Natural killer cell (primary cell): Measurements from ENCODE around the gene KNCN. TPM values are rescaled to one million over a fixed set of nuclear protein-coding genes. Genes with fewer than 3 reads are reported as not detected.

Source experiments
- ATAC-seq, 3 donors: fragments of 150-1000 bp in 2 of 3; fragments of 200-7000 bp in 1 of 3; cut with Tn5 transposase; 1 replicate in 1 of 3; 2 replicates in 2 of 3; pipeline ENCODE4 v1.10.0; 2021; ENCODE audit warnings: mild to moderate bottlenecking in 2 of 3, moderate library complexity in 2 of 3
- DNase-seq, 2 donors: peaks; one replicate each; pipeline versions ENCODE4 v3.0.0 to v3.0.0-alpha.2; 2013 to 2021; ENCODE audit warnings: mixed read lengths in 1 of 2
- H3K27ac ChIP-seq: one replicate; pipeline ENCODE4 v1.5.1; 2013; ENCODE audit warnings: mild to moderate bottlenecking, low read length
- H3K27me3 ChIP-seq: one replicate; pipeline ENCODE4 v1.6.1; 2013; ENCODE audit warnings: low read length; ENCODE audit not compliant: control insufficient read depth, insufficient read depth
- H3K36me3 ChIP-seq: one replicate; pipeline ENCODE4 v1.6.1; 2013; ENCODE audit warnings: low read length; ENCODE audit not compliant: control insufficient read depth, insufficient read depth
- H3K4me1 ChIP-seq: one replicate; pipeline ENCODE4 v1.6.1; 2013; ENCODE audit warnings: low read length; ENCODE audit not compliant: control insufficient read depth, insufficient read depth
- H3K4me3 ChIP-seq: one replicate; pipeline ENCODE4 v1.5.1; 2013; ENCODE audit warnings: low read length
- H3K9me3 ChIP-seq: one replicate; pipeline ENCODE4 v1.6.1; 2013; ENCODE audit warnings: low read length; ENCODE audit not compliant: control insufficient read depth, insufficient read depth
- H3K27ac Mint-ChIP-seq, 2 donors: one replicate each; pipeline ENCODE4 v1.8.0; 2022; ENCODE audit warnings: mild to moderate bottlenecking in 2 of 2, mixed read lengths in 2 of 2, moderate library complexity in 1 of 2
- H3K27me3 Mint-ChIP-seq, 2 donors: one replicate each; pipeline ENCODE4 v1.8.0; 2022; ENCODE audit warnings: low read depth in 2 of 2, mixed read lengths in 2 of 2
- H3K36me3 Mint-ChIP-seq: one replicate; pipeline ENCODE4 v1.8.0; 2022; ENCODE audit warnings: mixed read lengths
- H3K4me1 Mint-ChIP-seq, 2 donors: one replicate each; pipeline ENCODE4 v1.8.0; 2022; ENCODE audit warnings: mixed read lengths in 2 of 2
- H3K4me3 Mint-ChIP-seq: one replicate; pipeline ENCODE4 v1.8.0; 2022; ENCODE audit warnings: mild to moderate bottlenecking, moderate library complexity, mixed read lengths
- H3K9me3 Mint-ChIP-seq, 2 donors: one replicate each; pipeline ENCODE4 v1.8.0; 2022; ENCODE audit warnings: mixed read lengths in 2 of 2
- WGBS: methylation state at CpG from one replicate; pipeline ENCODE4 v1.1.7; 2013; ENCODE audit warnings: missing lambda C conversion rate; ENCODE audit not compliant: insufficient coverage; 5-methylcytosine and 5-hydroxymethylcytosine counted together
- intact Hi-C: fragments of 100-400 bp; cut with micrococcal nuclease; formaldehyde crosslinking; loops from one replicate; pipeline ENCODE4 v1.14.2; 2022
- total RNA-seq, 4 donors: library from RNA; stranded (reverse); fragments of 120-200 nt in 1 of 4; gene quantifications; one replicate each; pipeline versions ENCODE4 v1.2.3 to v1.2.4, GENCODE V29; 2013 to 2022
- TF ChIP-seq, protein P1 (sequence below): fragments of 200-600 bp; IDR thresholded peaks from one replicate; pipeline ENCODE4 v1.8.0; 2022; ENCODE audit warnings: antibody characterized with exemption

Gene KNCN
- total RNA-seq, 3 donors from 2014 or later (not counting 1 experiment from before 2014, with no cell fraction given), result 0.20 TPM; not detected in 2

DNA sequence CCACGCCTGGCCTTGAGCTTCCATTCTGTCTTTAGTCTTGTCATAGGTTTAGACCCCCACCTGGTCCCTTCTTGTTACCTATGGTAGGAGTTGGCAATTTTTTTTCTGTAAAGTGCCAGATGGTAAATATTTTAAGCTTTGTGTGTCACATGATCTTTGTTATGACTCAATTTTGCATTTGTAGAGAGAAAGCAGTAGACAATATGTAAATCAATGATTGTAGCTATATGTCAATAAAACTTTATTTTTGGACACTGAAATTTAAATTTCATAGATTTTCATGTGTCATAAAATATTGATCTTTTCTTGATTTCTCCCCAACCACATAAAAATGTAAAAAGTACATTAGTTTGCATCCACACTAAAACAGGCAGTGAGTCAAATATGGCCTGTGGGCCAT lies 44.6 kb upstream of the KNCN start:
- peak overlapping the region in 1 of 2 donors; percentile 30 for H3K27ac Mint-ChIP-seq
- intact Hi-C loops, result no loop called here
- no peak for DNase-seq

DNA sequence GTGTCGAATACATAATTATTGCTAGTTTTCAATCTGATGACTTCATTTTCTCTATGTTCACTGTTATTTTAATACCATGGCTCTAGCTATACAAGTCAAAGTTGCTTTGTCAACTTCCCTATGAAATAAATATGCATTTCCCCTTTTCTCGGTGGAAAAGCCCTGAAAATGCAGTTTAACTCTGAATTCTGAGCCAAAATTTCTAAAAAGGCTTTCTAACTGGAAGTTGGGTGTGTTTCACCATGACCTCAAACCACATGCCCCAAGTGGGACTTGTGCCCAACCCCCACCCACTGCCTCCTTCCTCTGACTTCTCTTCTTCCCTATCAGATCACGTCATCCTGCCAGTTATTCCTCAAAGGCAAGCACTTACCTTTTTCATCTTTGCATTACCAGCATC lies 43.7 kb upstream of the KNCN start:
- Mint-ChIP-seq H3K9me3 (no peaks in the 10 kb centered on the region), H3K27me3 (no peaks in the 10 kb centered on the region), H3K4me1 (peaks cover 40 to 60% of the 10 kb centered on the region in 2 donors), H3K27ac (peak overlapping the region in 1 of 2 donors; percentile 13), H3K36me3 (peaks cover 19% of the 10 kb centered on the region), H3K4me3 (no peak overlapping the region)
- Histone ChIP-seq H3K27me3 (no peaks in the 10 kb centered on the region), H3K27ac (no peak overlapping the region), H3K9me3 (no peaks in the 10 kb centered on the region), H3K4me1 (peaks cover 12% of the 10 kb centered on the region), H3K36me3 (peaks cover 28% of the 10 kb centered on the region), H3K4me3 (no peak overlapping the region)
- intact Hi-C loops, result no loop called here
- ATAC-seq (no peak), DNase-seq (no peak)
- TF ChIP-seq, protein P1, sequence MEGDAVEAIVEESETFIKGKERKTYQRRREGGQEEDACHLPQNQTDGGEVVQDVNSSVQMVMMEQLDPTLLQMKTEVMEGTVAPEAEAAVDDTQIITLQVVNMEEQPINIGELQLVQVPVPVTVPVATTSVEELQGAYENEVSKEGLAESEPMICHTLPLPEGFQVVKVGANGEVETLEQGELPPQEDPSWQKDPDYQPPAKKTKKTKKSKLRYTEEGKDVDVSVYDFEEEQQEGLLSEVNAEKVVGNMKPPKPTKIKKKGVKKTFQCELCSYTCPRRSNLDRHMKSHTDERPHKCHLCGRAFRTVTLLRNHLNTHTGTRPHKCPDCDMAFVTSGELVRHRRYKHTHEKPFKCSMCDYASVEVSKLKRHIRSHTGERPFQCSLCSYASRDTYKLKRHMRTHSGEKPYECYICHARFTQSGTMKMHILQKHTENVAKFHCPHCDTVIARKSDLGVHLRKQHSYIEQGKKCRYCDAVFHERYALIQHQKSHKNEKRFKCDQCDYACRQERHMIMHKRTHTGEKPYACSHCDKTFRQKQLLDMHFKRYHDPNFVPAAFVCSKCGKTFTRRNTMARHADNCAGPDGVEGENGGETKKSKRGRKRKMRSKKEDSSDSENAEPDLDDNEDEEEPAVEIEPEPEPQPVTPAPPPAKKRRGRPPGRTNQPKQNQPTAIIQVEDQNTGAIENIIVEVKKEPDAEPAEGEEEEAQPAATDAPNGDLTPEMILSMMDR, result no peak
- 23% methylated on average over 3 of the region's 3 CpGs for WGBS

More for the DNA sequence above, 44.6 kb upstream of the KNCN start:
- Histone ChIP-seq H3K27me3 (no peaks in the 10 kb centered on the region), H3K4me3 (no peak overlapping the region), H3K36me3 (peaks cover 21% of the 10 kb centered on the region), H3K9me3 (no peaks in the 10 kb centered on the region), H3K27ac (no peak overlapping the region), H3K4me1 (peaks cover 12% of the 10 kb centered on the region)
- H3K4me3 Mint-ChIP-seq, result no peak overlapping the region
- H3K9me3 Mint-ChIP-seq, result no peaks in the 10 kb centered on the region
- ATAC-seq, result no peak
- TF ChIP-seq, protein P1, result no peak
- peaks cover 19% of the 10 kb centered on the region for H3K36me3 Mint-ChIP-seq
- H3K4me1 Mint-ChIP-seq, result peaks cover 41 to 64% of the 10 kb centered on the region in 2 donors
- WGBS, result 100% methylated on average over 1 of the region's 1 CpG
- H3K27me3 Mint-ChIP-seq, result no peaks in the 10 kb centered on the region

DNA sequence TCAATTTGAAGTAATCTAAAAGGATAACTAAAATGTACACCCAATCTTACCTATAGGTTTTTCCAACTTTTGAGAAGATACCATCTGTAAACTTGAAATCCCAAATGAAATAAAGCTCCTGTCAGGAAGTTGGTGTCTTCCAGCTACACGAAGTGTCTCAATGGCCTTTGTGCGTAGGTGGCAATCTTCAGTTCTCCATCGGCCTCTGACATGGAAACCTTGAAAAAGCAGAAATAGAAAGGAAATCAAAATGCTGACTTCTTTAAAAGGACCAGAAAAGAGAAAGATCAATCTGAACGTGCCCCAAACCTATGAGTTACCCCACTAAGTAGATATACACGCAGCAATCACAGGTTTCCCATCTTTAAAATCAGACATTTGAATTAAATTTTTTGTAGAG lies 42.6 kb upstream of the KNCN start:
- TF ChIP-seq, protein P1, result no peak
- DNase-seq, result no peak
- H3K27me3 ChIP-seq, result no peaks in the 10 kb centered on the region
- peaks cover 31% of the 10 kb centered on the region for H3K36me3 ChIP-seq
- WGBS, result 92% methylated on average over 3 of the region's 5 CpGs
- H3K27ac ChIP-seq, result no peak overlapping the region
- no peak overlapping the region for H3K4me3 Mint-ChIP-seq
- no peaks in the 10 kb centered on the region for H3K27me3 Mint-ChIP-seq
- peaks cover 12% of the 10 kb centered on the region for H3K4me1 ChIP-seq
- H3K4me1 Mint-ChIP-seq, result peaks cover 31 to 55% of the 10 kb centered on the region in 2 donors
- no peaks in the 10 kb centered on the region for H3K9me3 Mint-ChIP-seq
- H3K36me3 Mint-ChIP-seq, result peaks cover 19% of the 10 kb centered on the region
- no peak overlapping the region for H3K4me3 ChIP-seq
- H3K9me3 ChIP-seq, result no peaks in the 10 kb centered on the region
- intact Hi-C loops, result no loop called here
- no peak overlapping the region for H3K27ac Mint-ChIP-seq
- no peak for ATAC-seq

DNA sequence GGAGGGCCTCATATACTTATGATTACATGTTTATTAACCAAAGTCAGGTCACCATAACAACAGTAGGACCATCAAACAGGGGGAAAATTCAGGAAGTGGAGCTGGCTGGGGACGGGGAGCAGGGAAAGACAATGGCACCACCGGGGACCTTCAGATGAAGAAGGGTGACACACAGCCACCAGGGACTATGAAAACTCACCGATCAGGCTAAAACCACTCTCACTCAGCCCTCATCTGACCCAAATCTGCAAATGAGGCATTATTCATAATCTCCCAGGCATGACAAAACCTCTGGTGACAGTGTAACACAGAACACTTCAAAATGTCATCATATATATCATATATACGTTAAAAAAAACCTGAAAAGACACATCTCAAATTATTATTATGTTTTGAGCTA lies 41.4 kb upstream of the KNCN start:
- no peak overlapping the region for H3K4me3 ChIP-seq
- H3K27me3 Mint-ChIP-seq, result no peaks in the 10 kb centered on the region
- no peak for DNase-seq
- no peak overlapping the region for H3K4me3 Mint-ChIP-seq
- ATAC-seq, result no peak
- H3K27ac Mint-ChIP-seq, result no peak overlapping the region
- peaks cover 19% of the 10 kb centered on the region for H3K36me3 Mint-ChIP-seq
- H3K27ac ChIP-seq, result no peak overlapping the region
- WGBS, result 90% methylated on average over 4 of the region's 4 CpGs
- peaks cover 30 to 46% of the 10 kb centered on the region in 2 donors for H3K4me1 Mint-ChIP-seq
- no peaks in the 10 kb centered on the region for H3K27me3 ChIP-seq
- H3K36me3 ChIP-seq, result peaks cover 31% of the 10 kb centered on the region
- intact Hi-C loops, result no loop called here
- TF ChIP-seq, protein P1, result no peak
- no peaks in the 10 kb centered on the region for H3K9me3 ChIP-seq
- no peaks in the 10 kb centered on the region for H3K9me3 Mint-ChIP-seq
- peaks cover 12% of the 10 kb centered on the region for H3K4me1 ChIP-seq
